ENCODE data around the gene RPP14.
"Not testable (repeated sequence)": the region's sequence is repeated elsewhere in the genome, so short reads cannot be mapped to it uniquely, and the experiment has no call there.

Gene RPP14

GRCh38 chr3:58266577-58266976, 39.5 kb upstream of the RPP14 start:
- H3K4me3 ChIP-seq (replicated peaks in 1 of 2; ENCODE audit: low read depth in 2 of 2, low read length in 2 of 2) = no peak overlapping the region
- TF ChIP-seq CTCF (IDR thresholded peaks at IDR 0.05; ENCODE audit: low read depth, low read length) = no peak
- no peak for DNase-seq (ENCODE audit: low read depth in 2 of 2)

GRCh38 chr3:58267543-58267942, 38.5 kb upstream of the RPP14 start:
- H3K4me3 ChIP-seq (replicated peaks in 1 of 2; ENCODE audit: low read depth in 2 of 2, low read length in 2 of 2); DNase-seq (ENCODE audit: low read depth in 2 of 2): not testable (repeated sequence)

- TF ChIP-seq CTCF (IDR thresholded peaks at IDR 0.05; ENCODE audit: low read depth, low read length) = no peak
- no peak overlapping the region for H3K4me3 ChIP-seq (replicated peaks in 1 of 2; ENCODE audit: low read depth in 2 of 2, low read length in 2 of 2)
- DNase-seq (ENCODE audit: low read depth in 2 of 2) = no peak
These were observed 36.7 kb upstream of the RPP14 start for GRCh38 chr3:58269356-58269755.

- TF ChIP-seq CTCF (IDR thresholded peaks at IDR 0.05; ENCODE audit: low read depth, low read length) = no peak
- H3K4me3 ChIP-seq (replicated peaks in 1 of 2; ENCODE audit: low read depth in 2 of 2, low read length in 2 of 2) = no peak overlapping the region
- DNase-seq (ENCODE audit: low read depth in 2 of 2) = no peak
These were observed 35.6 kb upstream of the RPP14 start for GRCh38 chr3:58270485-58270884.

- no peak for TF ChIP-seq CTCF (IDR thresholded peaks at IDR 0.05; ENCODE audit: low read depth, low read length)
- no peak overlapping the region for H3K4me3 ChIP-seq (replicated peaks in 1 of 2; ENCODE audit: low read depth in 2 of 2, low read length in 2 of 2)
- DNase-seq (ENCODE audit: low read depth in 2 of 2) = peak; percentile 92
These were observed 34.0 kb upstream of the RPP14 start for GRCh38 chr3:58271901-58272501.

GRCh38 chr3:58272891-58273290, 33.2 kb upstream of the RPP14 start:
- H3K4me3 ChIP-seq (replicated peaks in 1 of 2; ENCODE audit: low read depth in 2 of 2, low read length in 2 of 2) = no peak overlapping the region
- no peak for TF ChIP-seq CTCF (IDR thresholded peaks at IDR 0.05; ENCODE audit: low read depth, low read length)
- peak; percentile 31 to 35 for DNase-seq (ENCODE audit: low read depth in 2 of 2)

GRCh38 chr3:58273362-58273761, 32.7 kb upstream of the RPP14 start:
- H3K4me3 ChIP-seq (replicated peaks in 1 of 2; ENCODE audit: low read depth in 2 of 2, low read length in 2 of 2); DNase-seq (ENCODE audit: low read depth in 2 of 2): not testable (repeated sequence)

- no peak for TF ChIP-seq CTCF (IDR thresholded peaks at IDR 0.05; ENCODE audit: low read depth, low read length)
- peak; percentile 24 to 64 for DNase-seq (ENCODE audit: low read depth in 2 of 2)
- H3K4me3 ChIP-seq (replicated peaks in 1 of 2; ENCODE audit: low read depth in 2 of 2, low read length in 2 of 2) = no peak overlapping the region
These were observed 31.9 kb upstream of the RPP14 start for GRCh38 chr3:58274027-58274614.
